ENCODE results near the gene PRPF8. TPM values are rescaled to one million over a fixed set of nuclear protein-coding genes. Genes with fewer than 3 reads are reported as not detected.
A peak's percentile ranks its signal among the peaks of the same experiment; 100 is the strongest.

The PRPF8 gene
- 100 to 1,000 TPM; 348 to 422 TPM for total RNA-seq

DNA sequence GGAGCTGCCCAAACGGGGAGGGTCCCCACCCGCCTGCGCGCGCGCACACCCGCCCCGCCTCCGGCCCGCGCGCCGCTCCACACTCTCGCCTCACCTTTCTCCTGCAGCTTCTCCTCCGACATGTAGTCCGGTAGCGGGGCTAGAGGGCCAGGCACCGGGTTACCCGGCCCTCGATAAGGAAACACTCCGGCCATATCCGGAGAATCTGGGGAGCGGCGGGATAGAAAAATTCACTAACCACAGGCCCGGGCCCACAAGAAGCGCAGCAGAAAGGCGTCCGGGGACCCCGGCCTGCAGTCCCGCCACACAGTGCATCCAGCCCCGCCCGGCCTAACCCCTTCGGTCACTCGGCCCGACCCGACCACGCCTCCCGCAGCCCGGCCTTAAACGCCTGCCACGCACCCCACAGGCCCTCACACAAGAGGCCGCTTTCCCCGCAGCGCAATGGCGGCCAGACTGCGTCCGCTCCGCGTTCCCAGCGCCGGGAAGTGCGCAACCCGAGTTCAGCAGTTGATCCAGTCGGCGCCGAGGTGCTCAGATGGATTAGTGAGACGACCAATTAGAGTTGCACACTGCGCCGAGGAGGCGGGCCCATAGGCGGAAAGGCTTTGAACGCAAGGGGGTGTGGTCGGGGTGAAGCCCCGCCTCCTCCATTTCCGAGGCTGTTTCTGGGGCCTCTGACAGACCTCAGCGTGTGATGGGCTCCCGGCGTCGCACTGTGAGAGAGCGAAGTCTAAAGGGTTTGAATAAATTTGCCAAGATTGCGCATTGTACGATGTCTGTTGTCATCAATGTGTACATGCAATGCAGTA is at the start of gene PRPF8:
PRPF8 (minus strand) TSS at position 490 of the 812 bp plus-strand sequence; CDS start at position 194, 296 bp downstream.
- peaks cover 32% of the 10 kb centered on the region for H3K36me3 Mint-ChIP-seq

GRCh38 chr17:1733759-1734158 is 49.1 kb upstream of the PRPF8 start:
- ATAC-seq (no peak), DNase-seq (ENCODE audit: low spot score) (no peak)
- Mint-ChIP-seq H3K9me3 (no peaks in the 10 kb centered on the region), H3K4me3 (no peak overlapping the region), H3K27me3 (no peaks in the 10 kb centered on the region), H3K27ac (no peak overlapping the region), H3K36me3 (no peaks in the 10 kb centered on the region), H3K4me1 (ENCODE audit: low read depth in 2 of 2) (peaks cover 7 to 17% of the 10 kb centered on the region in 2 donors)

More for the DNA sequence above, at the start of gene PRPF8:
- Mint-ChIP-seq H3K4me3 (peak within 1 kb of the TSS; percentile 98), H3K9me3 (no peaks in the 10 kb centered on the region), H3K27ac (peak within 1 kb of the TSS; percentile 83 to 97), H3K4me1 (ENCODE audit: low read depth in 2 of 2) (peaks cover 38 to 44% of the 10 kb centered on the region in 2 donors), H3K27me3 (no peaks in the 10 kb centered on the region)
- ATAC-seq (peak; percentile 100), DNase-seq (ENCODE audit: low spot score) (peak; percentile 97)

DNA sequence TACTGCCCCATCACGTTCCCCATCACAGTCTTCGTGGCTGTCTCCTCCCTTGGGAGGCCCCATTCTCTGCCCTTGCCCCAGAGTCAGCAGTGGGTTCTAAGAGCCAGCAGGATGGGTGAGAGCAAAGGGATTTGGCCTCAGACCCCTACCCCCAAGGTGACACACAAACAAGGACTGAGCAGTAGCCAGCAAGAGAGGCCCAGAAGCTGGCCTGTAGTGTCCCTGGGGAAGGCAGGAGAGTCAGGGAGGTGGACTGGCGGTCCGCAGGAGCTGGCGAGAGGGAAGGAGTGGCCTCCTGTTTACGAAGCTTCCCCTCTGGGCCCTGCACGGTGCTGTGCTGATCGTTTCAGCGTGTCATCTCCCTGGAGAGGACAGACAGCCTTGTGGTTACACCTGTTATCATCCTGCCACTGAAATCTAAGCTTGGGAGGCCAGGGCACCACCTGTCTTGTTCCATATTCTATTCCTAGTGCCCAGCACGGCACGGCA is 48.2 kb upstream of the PRPF8 start:
- H3K27ac Mint-ChIP-seq: no peak overlapping the region
- ATAC-seq: no peak
- H3K4me1 Mint-ChIP-seq (ENCODE audit: low read depth in 2 of 2): peaks cover 12 to 22% of the 10 kb centered on the region in 2 donors
- H3K4me3 Mint-ChIP-seq: no peak overlapping the region
- no peaks in the 10 kb centered on the region for H3K27me3 Mint-ChIP-seq
- no peaks in the 10 kb centered on the region for H3K36me3 Mint-ChIP-seq
- H3K9me3 Mint-ChIP-seq: no peaks in the 10 kb centered on the region
- DNase-seq (ENCODE audit: low spot score): no peak

- no peak for ATAC-seq
- DNase-seq (ENCODE audit: low spot score): no peak
- Mint-ChIP-seq H3K9me3 (no peaks in the 10 kb centered on the region), H3K27ac (no peak overlapping the region), H3K36me3 (no peaks in the 10 kb centered on the region), H3K4me1 (ENCODE audit: low read depth in 2 of 2) (peaks cover 12 to 22% of the 10 kb centered on the region in 2 donors), H3K4me3 (no peak overlapping the region), H3K27me3 (no peaks in the 10 kb centered on the region)
Observed at GRCh38 chr17:1732241-1732832, 47.7 kb upstream of the PRPF8 start.

GRCh38 chr17:1731194-1731506 is 46.5 kb upstream of the PRPF8 start:
- no peaks in the 10 kb centered on the region for H3K36me3 Mint-ChIP-seq

GRCh38 chr17:1730326-1731193 is 45.9 kb upstream of the PRPF8 start:
- DNase-seq (ENCODE audit: low spot score): no peak
- Mint-ChIP-seq H3K4me1 (ENCODE audit: low read depth in 2 of 2) (peaks cover 16 to 21% of the 10 kb centered on the region in 2 donors), H3K9me3 (no peaks in the 10 kb centered on the region), H3K36me3 (no peaks in the 10 kb centered on the region), H3K4me3 (no peak overlapping the region), H3K27me3 (no peaks in the 10 kb centered on the region), H3K27ac (no peak overlapping the region)
- ATAC-seq: peak; percentile 24 to 37

More at GRCh38 chr17:1731194-1731506, 46.5 kb upstream of the PRPF8 start:
- H3K4me1 Mint-ChIP-seq (ENCODE audit: low read depth in 2 of 2): peaks cover 12 to 19% of the 10 kb centered on the region in 2 donors
- no peak for ATAC-seq
- no peaks in the 10 kb centered on the region for H3K27me3 Mint-ChIP-seq
- H3K4me3 Mint-ChIP-seq: no peak overlapping the region
- H3K9me3 Mint-ChIP-seq: no peaks in the 10 kb centered on the region
- no peak overlapping the region for H3K27ac Mint-ChIP-seq
- no peak for DNase-seq (ENCODE audit: low spot score)

DNA sequence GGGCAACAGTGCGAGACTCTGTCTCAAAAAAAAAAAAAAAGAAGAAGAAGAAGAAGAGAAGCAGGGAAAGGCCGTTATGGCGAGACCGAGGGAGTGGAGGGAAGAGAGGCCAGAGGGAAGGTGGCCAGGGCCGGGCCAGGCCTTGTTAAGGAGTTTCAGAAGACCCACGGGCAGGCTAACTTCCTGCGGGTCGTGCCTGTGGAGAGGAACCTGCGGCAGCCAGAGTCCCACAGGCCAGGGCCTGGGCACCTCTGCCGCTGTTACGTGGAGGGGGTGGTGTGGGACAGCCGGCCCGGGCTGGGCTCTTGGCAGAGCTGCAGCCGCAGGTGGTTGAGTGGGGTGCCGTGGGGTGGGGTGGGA is 45.3 kb upstream of the PRPF8 start:
- Mint-ChIP-seq H3K27ac (peak overlapping the region; percentile 50 to 68), H3K36me3 (no peaks in the 10 kb centered on the region), H3K4me3 (no peak overlapping the region), H3K27me3 (no peaks in the 10 kb centered on the region), H3K4me1 (ENCODE audit: low read depth in 2 of 2) (peaks cover 19 to 24% of the 10 kb centered on the region in 2 donors), H3K9me3 (no peaks in the 10 kb centered on the region)
- ATAC-seq: peak in 1 of 2 donors; percentile 2
- no peak for DNase-seq (ENCODE audit: low spot score)

- DNase-seq (ENCODE audit: low spot score) (peak; percentile 57), ATAC-seq (no peak)
- Mint-ChIP-seq H3K4me3 (no peak overlapping the region), H3K27ac (no peak overlapping the region), H3K9me3 (no peaks in the 10 kb centered on the region), H3K27me3 (no peaks in the 10 kb centered on the region), H3K4me1 (ENCODE audit: low read depth in 2 of 2) (peaks cover 21% of the 10 kb centered on the region in 2 donors), H3K36me3 (no peaks in the 10 kb centered on the region)
Observed at GRCh38 chr17:1727876-1728630, 43.4 kb upstream of the PRPF8 start.

GRCh38 chr17:1727258-1727789 is 42.7 kb upstream of the PRPF8 start:
- H3K4me3 Mint-ChIP-seq: no peak overlapping the region
- no peak for ATAC-seq
- H3K27me3 Mint-ChIP-seq: no peaks in the 10 kb centered on the region
- H3K27ac Mint-ChIP-seq: no peak overlapping the region
- no peaks in the 10 kb centered on the region for H3K36me3 Mint-ChIP-seq
- peaks cover 24 to 26% of the 10 kb centered on the region in 2 donors for H3K4me1 Mint-ChIP-seq (ENCODE audit: low read depth in 2 of 2)
- peak; percentile 48 for DNase-seq (ENCODE audit: low spot score)
- no peaks in the 10 kb centered on the region for H3K9me3 Mint-ChIP-seq

- Mint-ChIP-seq H3K4me3 (no peak overlapping the region), H3K9me3 (no peaks in the 10 kb centered on the region), H3K27ac (no peak overlapping the region), H3K36me3 (no peaks in the 10 kb centered on the region), H3K4me1 (ENCODE audit: low read depth in 2 of 2) (peaks cover 24 to 26% of the 10 kb centered on the region in 2 donors), H3K27me3 (no peaks in the 10 kb centered on the region)
- peak; percentile 55 for DNase-seq (ENCODE audit: low spot score)
- ATAC-seq: no peak
Observed at GRCh38 chr17:1726626-1727257, 42.1 kb upstream of the PRPF8 start.

- ATAC-seq: no peak
- Mint-ChIP-seq H3K4me1 (ENCODE audit: low read depth in 2 of 2) (peaks cover 25 to 28% of the 10 kb centered on the region in 2 donors), H3K36me3 (no peaks in the 10 kb centered on the region), H3K9me3 (no peaks in the 10 kb centered on the region), H3K27ac (peak overlapping the region; percentile 58 to 63), H3K27me3 (no peaks in the 10 kb centered on the region), H3K4me3 (peak overlapping the region; percentile 73)
- DNase-seq (ENCODE audit: low spot score): peak; percentile 62
Observed at GRCh38 chr17:1725642-1726511, 41.2 kb upstream of the PRPF8 start.
